GM19240 (cell line): ENCODE data around the gene PTGES.

Source experiments
- DNase-seq: peaks from one replicate; pipeline ENCODE4 v3.0.0; 2011; ENCODE audit warnings: low spot score; ENCODE audit not compliant: insufficient read length

The PTGES gene

DNA sequence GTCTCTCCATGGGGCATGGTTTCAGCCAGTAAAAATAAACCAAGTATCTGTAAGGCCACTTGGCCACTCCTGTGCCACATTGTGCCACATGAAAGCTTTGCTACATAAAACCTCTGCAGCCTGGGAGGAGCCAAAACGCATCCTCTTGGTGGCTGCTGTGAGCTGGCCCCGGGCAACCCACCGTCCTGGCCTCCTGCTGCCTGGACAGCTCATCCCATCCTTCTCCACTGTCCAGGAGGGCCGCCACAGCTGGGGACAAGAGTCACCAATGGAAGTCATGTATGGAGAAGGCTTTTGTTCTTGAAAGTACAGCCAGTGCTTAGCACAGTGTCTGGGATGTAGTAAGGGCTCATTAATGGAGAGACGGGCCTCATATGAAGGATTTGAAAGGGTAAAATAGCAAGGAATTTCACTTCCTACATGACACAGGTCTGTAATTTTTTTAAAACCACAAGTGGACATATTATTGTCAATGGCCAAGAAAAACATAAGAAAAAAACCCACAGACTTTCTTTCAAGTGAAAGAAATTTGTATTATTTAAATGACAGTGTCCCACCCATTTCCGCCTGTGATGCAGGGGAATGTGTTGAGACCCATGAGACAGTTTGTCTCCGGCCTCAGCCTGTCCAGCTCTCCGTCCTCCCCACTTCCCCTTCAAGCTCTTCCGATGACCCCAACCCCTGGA lies 6.6 kb downstream of the PTGES start:
- DNase-seq: no peak

DNA sequence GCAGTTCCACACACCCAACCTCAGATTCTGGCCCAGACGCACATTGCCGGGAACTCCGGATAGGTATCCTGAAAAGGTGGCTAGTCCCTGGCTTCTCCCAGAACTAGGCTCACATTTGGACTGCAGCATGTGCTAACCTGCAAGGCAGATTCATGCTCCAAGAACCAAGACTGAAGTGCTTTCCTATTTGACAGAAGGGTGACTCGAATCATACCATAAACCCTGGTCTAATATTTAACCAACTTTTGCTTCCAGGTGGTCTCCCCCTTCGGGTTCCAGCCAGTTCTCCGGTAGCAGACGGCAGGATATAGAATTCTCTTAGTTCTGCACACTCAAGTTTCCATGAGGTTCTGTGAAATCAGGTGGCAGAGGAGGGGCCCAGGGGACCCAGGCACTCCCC lies 7.6 kb downstream of the PTGES start:
- no peak for DNase-seq

DNA sequence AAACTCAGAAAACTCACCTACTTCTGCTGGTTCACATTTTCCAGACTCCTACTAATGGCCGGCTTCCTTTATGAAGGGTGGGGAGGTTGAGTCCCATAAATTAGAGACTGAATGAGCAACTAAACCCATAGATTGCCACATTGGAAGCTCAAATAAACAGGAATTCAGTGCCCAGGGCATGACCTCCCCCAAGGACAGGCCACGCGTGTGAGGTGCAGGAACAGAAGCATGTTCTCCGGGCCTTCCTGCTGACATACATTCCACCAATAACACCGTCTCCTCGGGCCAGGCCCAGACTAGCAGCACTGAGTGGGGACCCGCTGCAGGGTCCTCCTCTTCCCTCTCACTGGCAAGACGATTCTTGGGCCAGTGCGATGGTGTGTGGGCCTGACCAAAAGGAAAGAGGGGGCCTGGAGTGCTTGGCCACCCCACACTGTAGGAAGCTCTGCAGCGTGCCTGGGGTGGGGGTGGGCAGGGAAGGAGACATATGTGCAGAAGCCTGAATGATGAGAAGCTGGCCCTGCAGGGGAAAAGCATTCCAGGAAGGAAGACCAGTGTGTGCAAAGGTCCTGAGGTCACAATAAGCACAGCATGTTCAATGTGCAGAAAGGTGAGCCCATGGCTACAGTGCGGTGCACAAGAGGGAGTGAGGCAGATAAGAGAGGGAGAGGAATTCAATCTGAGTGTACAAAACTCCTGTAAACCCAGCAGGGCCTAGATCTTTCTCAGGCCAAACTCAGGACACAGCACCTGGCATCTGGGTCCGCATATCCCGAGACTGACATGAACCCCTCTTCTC lies 12.0 kb downstream of the PTGES start:
- DNase-seq: no peak

DNA sequence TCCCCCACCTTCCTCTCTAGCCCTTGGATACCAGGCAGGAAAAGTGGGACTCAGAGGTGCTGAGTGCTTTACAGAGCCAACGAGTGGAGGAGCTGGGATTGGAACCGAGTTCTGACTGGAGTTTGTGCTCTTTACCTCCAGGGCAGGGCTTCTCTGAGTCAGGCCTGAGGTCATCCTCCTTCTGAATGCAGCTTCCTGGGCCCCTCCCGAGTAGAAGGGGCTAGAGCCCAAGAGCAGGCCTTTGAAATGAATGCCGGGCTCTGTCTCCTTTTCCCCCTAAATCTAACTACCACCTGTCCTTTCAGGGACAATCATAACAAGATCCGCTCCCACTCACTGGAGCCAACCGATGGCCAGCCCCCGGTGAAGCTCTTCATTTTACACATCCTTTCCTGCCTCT lies 12.7 kb downstream of the PTGES start:
- DNase-seq: no peak

DNA sequence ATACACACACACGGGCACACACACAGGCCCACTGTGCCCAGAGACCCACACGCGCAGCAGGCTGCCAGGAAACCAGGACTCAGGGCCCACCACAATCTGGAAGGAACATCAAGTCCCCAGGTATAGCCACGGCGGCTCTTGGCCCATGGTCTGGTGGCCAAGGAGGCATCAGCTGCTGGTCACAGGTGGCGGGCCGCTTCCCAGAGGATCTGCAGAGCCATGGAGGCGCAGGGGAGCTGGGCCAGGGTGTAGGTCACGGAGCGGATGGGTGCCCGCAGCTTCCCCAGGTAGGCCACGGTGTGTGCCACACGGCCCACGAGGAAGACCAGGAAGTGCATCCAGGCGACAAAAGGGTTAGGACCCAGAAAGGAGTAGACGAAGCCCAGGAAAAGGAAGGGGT lies 13.4 kb downstream of the PTGES start:
- no peak for DNase-seq

DNA sequence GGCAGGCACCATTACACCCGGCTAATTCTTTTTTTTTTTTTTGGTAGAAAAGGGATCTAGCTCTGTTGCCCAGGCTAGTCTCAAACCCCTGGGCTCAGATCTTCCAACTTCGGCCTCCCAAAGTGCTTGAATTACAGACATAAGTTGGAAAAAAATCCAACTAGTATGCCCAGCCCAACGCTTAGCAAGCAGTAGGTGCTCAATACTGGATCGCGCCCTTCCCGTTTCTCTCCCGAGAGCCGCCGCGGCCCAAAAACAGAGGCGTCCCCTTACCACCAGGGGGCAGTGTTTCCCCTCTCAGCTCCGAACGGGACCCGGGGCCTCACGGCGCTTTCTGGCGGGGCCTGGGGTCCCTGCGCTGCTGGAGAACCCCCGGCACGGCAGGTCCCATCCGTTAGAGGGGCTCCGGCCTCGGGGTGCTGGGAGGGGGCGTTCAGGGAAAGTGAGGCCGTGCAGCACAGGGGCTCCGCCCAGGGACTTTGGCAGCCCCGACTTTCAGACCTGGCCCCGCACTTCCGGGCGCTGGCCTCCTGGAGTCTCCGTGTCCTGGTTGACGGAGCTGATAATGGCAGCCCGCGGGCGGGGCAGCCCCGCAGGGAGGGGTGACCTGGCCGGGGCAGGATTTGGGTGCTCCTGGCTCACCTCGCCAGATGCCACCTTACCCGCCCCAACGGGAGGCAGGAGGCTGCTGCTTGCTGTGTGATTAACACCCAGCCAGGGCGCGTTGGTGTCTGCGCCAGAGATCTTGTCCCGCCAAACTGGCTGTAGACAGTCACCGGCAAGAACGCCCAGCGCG lies 15.2 kb downstream of the PTGES start:
- DNase-seq: peak; percentile 72

DNA sequence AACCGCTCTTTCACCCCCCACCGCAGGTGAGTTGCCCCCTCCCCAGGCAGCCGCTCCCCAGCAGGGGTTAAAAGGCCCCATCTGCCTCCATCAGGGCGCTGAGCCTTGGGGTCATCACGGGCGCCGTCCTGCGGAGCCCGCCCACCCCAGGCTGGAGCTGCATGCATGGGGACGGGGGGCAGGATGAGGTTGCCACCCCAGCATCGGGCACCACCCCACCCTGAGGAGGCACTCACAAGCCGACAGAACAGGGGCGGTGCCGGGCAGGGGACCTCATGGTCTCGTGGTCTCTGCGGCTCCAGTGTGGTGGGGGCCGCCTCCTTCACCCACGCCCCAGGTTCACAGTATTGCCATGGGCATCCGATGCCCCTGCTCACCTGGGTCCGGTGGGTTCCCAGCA lies 16.5 kb downstream of the PTGES start:
- DNase-seq: no peak

DNA sequence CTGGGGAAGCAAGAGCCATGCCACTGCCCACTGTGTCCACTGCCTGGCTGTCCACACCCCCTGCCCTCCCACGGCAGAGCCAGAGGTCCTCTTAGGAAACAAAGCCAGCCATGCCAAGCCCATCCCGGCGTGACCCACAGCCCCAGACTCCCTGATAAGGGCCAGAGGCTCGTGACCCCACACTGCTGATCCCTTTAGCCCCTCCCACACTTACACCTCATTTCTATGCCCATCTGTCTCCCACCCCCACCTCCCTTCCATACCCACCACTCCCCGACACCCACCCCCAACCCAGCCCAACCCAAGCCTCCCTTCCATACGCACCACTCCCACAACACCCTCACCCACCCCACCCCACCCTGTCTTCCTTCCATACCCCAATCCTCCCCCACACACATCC lies 17.3 kb downstream of the PTGES start:
- no peak for DNase-seq

DNA sequence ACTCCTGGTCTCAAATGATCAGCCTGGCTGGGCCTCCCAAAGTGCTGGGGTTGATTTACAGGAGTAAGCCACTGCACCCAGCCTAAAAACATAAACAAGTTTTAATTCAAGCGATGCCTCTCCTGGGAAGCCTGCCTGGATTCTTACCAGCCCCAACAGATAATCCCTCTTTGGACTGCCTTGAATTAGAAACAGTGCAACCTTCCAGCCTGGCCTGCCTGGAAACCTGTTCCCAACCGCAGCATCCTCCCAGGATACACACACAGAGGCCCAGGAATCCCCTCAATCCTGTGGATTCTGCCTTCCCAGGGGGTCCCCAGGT lies 19.2 kb downstream of the PTGES start:
- no peak for DNase-seq

DNA sequence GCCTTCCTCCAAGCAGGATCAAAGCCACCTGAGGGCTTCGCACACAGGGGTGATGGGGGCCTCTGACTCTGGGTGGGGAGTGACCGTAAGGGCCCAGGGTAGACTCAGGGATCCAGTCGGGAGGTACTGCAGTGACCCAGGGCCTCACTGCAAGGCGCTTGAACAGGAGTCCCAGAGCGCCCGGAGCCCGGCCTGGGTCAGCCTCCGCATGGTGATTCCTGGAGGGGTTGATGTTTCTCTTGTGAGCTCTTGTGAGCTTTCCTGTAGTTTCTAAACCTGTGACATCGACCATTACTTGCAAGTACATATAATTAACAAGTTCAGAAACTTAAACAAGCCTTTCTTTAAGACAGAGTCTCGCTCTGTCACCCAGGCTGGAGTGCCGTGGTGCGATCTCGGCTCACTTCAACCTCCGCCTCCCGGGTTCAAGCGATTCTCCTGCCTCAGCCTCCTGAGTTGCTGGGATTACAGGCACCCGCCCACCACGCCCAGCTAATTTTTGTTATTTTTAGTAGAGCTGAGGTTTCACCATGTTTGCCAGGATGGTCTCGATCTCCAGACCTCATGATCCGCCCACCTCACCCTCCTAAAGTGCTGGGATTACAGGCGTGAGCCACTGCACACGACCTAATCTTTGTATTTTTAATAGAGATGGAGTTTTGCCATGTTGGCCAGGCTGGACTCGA lies 19.8 kb downstream of the PTGES start:
- no peak for DNase-seq

DNA sequence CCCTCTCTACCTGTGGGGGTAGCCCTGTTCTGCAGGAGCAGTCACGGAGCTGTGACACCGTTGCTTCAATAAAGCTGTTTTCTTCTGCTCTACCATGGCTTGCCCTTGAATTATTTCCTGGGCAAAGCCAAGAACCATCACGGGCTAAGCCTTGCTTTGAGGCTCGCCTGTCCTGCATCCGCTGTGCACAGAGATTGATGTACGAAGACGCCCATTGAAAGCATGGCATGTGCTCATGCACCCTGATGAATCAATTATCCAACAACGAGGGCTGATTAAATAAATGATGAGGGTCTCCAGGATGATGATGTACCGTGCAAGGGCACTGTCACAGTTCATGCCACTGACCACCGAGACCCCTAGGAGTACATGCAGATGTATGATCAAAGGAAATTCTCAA lies 20.7 kb downstream of the PTGES start:
- no peak for DNase-seq

DNA sequence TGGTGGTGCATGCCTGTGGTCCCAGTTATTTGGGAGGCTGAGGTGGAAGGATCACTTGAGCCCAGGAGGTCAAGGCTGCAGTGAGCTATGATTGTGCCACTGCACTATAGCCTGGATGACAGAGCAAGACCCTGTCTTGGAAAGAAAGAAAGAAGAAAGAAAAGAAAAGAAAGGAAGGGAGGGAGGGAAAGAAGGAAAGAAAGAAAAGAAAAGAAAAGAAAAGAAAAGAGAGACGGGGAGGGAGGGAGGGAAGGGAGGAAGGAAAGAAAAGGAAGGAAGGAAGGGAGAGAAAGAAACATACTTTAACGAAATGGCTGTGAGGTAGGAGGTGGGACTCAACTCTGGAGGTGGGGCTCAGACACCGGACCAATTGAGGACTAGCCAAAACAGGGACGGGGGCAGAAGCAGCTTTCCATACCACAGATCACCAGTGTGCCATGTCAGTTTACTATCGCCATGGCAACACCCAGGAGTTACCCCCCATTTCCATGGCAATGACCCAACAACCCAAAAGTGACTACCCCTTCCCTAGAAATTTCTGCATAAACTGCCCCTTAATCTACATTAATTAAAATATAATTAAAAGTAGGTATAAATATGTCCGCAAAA lies 21.3 kb downstream of the PTGES start:
- DNase-seq: no peak

DNA sequence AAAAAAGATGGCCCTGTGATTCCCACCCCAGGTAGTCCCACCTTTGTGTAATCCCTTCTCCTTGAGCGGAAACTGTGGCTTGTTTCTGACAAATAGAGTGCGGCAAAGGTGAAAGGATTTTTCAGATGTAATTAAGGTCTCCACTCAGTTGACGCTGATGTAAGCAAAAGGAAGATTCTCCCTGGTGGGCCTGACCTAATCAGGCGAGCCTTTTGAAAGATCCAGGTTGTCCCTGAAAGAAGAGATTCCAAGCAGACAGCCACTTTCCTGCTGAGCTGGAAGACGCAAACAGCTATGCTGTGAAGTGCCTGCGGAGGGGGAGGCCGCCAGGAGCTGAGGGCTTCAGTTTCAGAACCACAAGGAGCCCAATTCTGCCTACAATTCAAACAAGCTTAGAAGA lies 24.1 kb downstream of the PTGES start:
- no peak for DNase-seq

DNA sequence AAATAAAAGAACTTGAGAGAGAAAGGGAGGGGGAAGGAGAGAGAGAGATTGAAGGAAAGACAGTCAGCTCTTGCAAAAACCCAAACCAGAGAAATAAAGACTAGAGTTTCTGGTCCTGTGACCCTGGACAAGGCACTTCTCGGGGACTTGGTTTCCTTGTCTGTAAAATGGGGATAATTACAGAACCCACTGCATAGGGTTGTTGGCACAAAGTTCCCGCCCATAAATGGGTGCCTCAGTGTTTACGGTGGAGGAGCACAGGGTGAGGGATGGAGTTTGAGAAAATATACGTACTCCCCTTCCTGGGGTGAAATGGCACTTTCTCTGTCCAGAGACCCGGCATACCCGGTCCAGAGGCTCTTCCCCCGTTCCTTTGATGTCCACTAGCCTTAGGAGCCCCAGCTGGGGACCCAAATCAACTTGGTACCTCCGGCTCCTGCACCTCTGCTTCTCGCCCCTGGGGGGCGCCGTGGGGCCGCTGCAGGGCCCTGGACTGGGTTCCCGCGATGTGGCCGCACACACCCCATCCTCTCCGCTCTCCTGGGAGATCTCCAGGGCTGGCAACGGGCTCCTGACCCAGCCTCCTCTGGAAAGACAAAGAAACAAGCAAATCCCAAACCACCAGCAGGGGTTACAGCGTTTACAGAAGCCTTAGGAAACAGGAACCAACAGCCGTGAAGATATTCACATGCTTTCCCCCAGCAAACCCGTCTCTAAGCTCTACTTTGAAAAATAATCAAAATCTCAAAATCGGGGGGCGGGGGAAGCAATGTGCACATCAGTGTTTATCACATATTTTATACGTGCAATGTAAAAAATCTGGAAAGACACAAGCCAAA lies 26.3 kb downstream of the PTGES start:
- DNase-seq: peak; percentile 66

DNA sequence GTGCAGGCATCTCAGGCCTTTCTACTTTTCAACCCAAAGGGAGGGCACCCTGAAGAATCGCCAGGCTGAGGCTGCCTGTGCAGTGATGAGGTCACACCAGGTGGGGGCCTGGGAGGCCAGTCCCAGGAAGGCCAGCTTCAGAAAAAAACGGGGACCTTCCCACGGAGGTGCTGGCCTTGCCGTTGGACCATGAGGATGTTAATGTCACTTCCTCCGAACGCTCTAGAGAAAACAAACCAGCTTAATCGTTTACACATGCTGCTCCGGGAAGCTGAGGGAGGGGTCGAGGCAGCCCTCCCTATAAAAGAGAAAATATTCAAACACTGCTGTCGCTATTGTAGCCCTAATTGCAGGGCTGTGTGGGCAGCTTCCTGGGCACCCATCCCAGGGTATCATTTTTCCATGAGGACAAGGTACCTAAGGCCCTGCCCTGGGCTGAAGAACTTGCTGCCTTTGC lies 27.0 kb downstream of the PTGES start:
- no peak for DNase-seq

DNA sequence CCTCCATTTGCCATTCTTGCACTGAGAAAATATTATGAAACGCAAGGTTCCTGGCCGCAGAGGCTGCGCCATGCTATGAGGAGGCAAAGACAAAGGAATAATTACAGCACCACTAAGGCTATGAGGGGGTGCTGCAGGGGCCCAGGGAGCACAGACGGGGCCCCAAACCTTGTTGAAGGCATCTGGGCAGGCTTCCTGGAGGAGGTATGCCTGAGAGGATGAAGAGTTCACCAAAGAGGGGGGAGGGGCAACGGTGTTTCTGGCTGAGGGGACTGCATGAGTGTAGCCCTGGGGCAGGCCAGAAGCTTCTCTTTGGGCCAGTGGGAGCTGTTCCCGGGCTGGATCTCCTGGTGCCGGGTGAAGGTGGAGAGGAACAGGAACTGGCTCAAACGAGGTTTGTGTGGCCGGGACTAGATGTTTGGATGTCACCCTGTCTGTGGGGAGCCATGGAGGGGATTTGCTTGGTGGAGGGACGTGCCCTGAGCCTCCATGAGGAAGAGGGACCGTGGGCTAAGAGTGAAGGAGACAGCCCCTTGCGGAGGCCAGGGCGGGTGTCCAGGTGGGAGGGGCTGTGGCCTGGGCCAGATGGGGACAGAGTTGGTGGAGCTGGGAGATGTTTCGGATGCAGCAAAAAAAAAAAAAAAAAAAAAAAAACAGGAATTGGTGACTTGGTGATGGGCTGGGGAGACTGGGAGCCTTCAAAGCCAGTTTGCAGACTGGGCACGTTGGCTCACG lies 28.2 kb downstream of the PTGES start:
- DNase-seq: no peak

DNA sequence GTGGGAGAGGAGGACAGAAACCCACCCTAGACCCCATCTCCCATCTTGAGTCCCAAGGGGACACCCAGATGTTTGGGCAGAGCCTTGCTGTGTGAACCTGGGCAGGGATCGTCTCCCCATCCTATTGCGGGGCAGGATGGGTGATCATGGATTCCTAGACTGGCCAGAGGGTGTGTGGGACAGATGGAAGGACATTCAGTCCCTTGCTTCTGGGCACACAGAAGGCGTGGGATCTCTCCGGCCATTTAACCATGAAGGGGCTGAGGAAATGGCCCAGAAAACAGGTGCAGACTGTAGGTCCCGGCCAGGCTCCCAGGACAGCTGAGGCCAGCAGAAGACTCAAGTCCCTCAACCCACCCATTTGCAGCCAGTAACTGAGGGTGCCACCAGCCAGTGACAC lies 29.9 kb downstream of the PTGES start:
- DNase-seq: no peak

DNA sequence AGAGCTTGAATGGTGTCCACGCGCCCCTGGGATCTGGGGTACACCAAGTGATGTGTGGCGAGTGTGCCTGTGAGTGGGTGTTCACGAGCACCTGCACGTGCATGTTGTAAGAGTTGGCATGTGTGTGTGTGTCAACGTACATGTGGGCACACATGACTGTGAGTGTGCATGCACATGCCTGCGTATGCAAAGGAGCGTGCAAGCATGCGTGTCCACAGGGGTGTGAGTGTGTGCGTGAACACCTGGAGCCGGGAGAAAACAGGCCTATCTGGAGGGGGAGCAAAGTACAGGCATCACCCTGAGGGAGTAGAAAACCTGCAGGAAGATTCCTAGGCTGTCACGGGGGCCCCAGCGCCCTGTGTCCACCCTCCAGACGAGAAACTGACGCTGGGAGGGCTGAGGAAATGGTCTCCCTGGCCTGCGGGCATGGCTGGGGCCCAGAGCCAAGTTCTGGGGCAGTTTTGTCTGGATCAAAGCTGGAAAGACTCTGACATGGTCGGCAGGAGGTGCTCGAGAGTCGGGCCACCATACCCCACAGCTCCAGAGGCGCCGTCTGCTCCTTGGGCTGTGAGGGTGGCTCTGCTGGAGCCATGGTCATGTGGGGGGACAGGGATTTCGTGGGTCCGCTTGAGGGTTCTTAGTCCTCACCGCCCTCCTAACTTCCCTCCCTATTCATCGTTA lies 31.8 kb downstream of the PTGES start:
- DNase-seq: no peak

DNA sequence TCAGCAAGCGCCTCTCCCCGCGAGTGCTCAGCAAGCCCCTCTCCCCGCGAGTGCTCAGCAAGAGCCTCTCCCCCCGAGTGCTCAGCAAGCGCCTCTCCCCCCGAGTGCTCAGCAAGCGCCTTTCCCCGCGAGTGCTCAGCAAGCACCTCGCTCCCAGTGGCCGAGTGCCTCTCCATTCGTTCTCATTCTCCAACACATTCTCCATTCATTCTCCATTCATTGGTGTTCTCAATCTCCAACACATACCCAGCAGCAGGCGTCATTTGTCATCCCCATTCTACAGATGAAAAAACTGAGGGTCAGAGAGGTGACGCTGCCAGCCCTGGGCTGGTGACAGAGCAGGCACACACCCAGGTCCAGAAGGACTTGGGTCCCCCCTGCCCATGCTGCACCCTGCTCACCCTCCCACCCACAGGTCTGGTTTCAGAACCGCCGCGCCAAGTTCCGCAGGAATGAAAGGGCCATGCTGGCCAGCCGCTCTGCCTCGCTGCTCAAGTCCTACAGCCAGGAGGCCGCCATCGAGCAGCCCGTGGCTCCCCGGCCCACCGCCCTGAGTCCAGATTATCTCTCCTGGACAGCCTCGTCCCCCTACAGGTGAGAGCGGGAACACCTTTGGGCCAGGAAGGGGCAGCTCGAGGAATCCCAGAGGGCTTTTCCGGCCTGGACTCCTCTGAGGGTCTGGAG lies 32.5 kb downstream of the PTGES start:
- no peak for DNase-seq
